Mesothelial cell of epicardium (in vitro differentiated cells): ENCODE results near the gene KCNJ16. TPM values are rescaled to one million over a fixed set of nuclear protein-coding genes. Genes with fewer than 3 reads are reported as not detected.

Experiments
- DNase-seq, 2 experiments: peaks; one replicate each; pipeline ENCODE4 v3.0.0; 2021; ENCODE audit warnings: low spot score in 2 of 2; ENCODE audit not compliant: unreplicated experiment in 2 of 2
- H3K27ac Mint-ChIP-seq: 2 replicates; pipeline ENCODE4 v1.8.0; 2021; ENCODE audit warnings: mixed read lengths
- H3K27me3 Mint-ChIP-seq: 2 replicates; pipeline ENCODE4 v1.8.0; 2021; ENCODE audit warnings: low read depth, mixed read lengths
- H3K36me3 Mint-ChIP-seq: 2 replicates; pipeline ENCODE4 v1.8.0; 2021; ENCODE audit warnings: mixed read lengths
- H3K4me1 Mint-ChIP-seq: 2 replicates; pipeline ENCODE4 v1.8.0; 2021; ENCODE audit warnings: mixed read lengths
- H3K4me3 Mint-ChIP-seq: 2 replicates; pipeline ENCODE4 v1.8.0; 2021; ENCODE audit warnings: mild to moderate bottlenecking, moderate library complexity, mixed read lengths
- H3K9me3 Mint-ChIP-seq: 2 replicates; pipeline ENCODE4 v1.8.0; 2021; ENCODE audit warnings: mixed read lengths
- total RNA-seq: library from RNA; stranded (reverse); gene quantifications from 3 replicates; pipeline ENCODE4 v1.2.1, GENCODE V29; 2021
- TF ChIP-seq, protein P1 (sequence below): fragments of 200-600 bp; sonication (generic); IDR thresholded peaks from one replicate; pipeline ENCODE4 v1.5.0; 2021; ENCODE audit warnings: antibody characterized with exemption; ENCODE audit not compliant: unreplicated experiment

The KCNJ16 gene
- total RNA-seq, 1 donor from 2014 or later, result 0.18 TPM

GRCh38 chr17:70138291-70138865, 63.4 kb downstream of the KCNJ16 start:
- no peaks in the 10 kb centered on the region for H3K9me3 Mint-ChIP-seq
- peak overlapping the region; percentile 38 for H3K4me3 Mint-ChIP-seq
- TF ChIP-seq, protein P1, sequence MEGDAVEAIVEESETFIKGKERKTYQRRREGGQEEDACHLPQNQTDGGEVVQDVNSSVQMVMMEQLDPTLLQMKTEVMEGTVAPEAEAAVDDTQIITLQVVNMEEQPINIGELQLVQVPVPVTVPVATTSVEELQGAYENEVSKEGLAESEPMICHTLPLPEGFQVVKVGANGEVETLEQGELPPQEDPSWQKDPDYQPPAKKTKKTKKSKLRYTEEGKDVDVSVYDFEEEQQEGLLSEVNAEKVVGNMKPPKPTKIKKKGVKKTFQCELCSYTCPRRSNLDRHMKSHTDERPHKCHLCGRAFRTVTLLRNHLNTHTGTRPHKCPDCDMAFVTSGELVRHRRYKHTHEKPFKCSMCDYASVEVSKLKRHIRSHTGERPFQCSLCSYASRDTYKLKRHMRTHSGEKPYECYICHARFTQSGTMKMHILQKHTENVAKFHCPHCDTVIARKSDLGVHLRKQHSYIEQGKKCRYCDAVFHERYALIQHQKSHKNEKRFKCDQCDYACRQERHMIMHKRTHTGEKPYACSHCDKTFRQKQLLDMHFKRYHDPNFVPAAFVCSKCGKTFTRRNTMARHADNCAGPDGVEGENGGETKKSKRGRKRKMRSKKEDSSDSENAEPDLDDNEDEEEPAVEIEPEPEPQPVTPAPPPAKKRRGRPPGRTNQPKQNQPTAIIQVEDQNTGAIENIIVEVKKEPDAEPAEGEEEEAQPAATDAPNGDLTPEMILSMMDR, result no peak
- H3K27ac Mint-ChIP-seq, result peak overlapping the region; percentile 95
- peaks cover 71% of the 10 kb centered on the region for H3K4me1 Mint-ChIP-seq
- no peaks in the 10 kb centered on the region for H3K36me3 Mint-ChIP-seq
- DNase-seq, result no peak
- H3K27me3 Mint-ChIP-seq, result no peaks in the 10 kb centered on the region

- H3K4me3 Mint-ChIP-seq, result no peak overlapping the region
- H3K36me3 Mint-ChIP-seq, result no peaks in the 10 kb centered on the region
- H3K27ac Mint-ChIP-seq, result peak overlapping the region; percentile 95
- no peaks in the 10 kb centered on the region for H3K9me3 Mint-ChIP-seq
- TF ChIP-seq, protein P1, result no peak
- peaks cover 70% of the 10 kb centered on the region for H3K4me1 Mint-ChIP-seq
- no peaks in the 10 kb centered on the region for H3K27me3 Mint-ChIP-seq
- DNase-seq, result no peak
Measured at GRCh38 chr17:70139449-70139993, 64.5 kb downstream of the KCNJ16 start.

- Mint-ChIP-seq H3K4me1 (peaks cover 36% of the 10 kb centered on the region), H3K36me3 (no peaks in the 10 kb centered on the region), H3K27ac (no peak overlapping the region), H3K9me3 (no peaks in the 10 kb centered on the region), H3K4me3 (no peak overlapping the region), H3K27me3 (no peaks in the 10 kb centered on the region)
- no peak for DNase-seq
- TF ChIP-seq, protein P1, result peak; percentile 89
Measured at GRCh38 chr17:70144260-70144846, 69.3 kb downstream of the KCNJ16 start.

GRCh38 chr17:70153210-70153609, 78.2 kb downstream of the KCNJ16 start:
- Mint-ChIP-seq H3K4me3 (no peak overlapping the region), H3K36me3 (no peaks in the 10 kb centered on the region), H3K27ac (no peak overlapping the region), H3K9me3 (peaks cover 8% of the 10 kb centered on the region), H3K27me3 (no peaks in the 10 kb centered on the region), H3K4me1 (peaks cover 23% of the 10 kb centered on the region)
- TF ChIP-seq, protein P1, result no peak
- no peak for DNase-seq

GRCh38 chr17:70157151-70157550, 82.1 kb downstream of the KCNJ16 start:
- TF ChIP-seq, protein P1, result no peak
- H3K27ac Mint-ChIP-seq, result no peak overlapping the region
- no peak for DNase-seq
- no peaks in the 10 kb centered on the region for H3K27me3 Mint-ChIP-seq
- H3K4me1 Mint-ChIP-seq, result peaks cover 46% of the 10 kb centered on the region
- H3K36me3 Mint-ChIP-seq, result no peaks in the 10 kb centered on the region
- H3K9me3 Mint-ChIP-seq, result peaks cover 3% of the 10 kb centered on the region
- H3K4me3 Mint-ChIP-seq, result no peak overlapping the region
